DMS79 treated with DMSO at 0.1 percent for 48 hours (cell line): ENCODE measurements around the gene KRT12.
"Not testable (repeated sequence)": the region's sequence is repeated elsewhere in the genome, so short reads cannot be mapped to it uniquely, and the experiment has no call there.

Experiments used
- DNase-seq: peaks from one replicate; lab custom pipeline; 2025; lab: John Stamatoyannopoulos, UW

The KRT12 gene

GRCh38 chr17:40814657-40815056 lies 52.4 kb downstream of the KRT12 start:
- DNase-seq = not testable (repeated sequence)

DNA sequence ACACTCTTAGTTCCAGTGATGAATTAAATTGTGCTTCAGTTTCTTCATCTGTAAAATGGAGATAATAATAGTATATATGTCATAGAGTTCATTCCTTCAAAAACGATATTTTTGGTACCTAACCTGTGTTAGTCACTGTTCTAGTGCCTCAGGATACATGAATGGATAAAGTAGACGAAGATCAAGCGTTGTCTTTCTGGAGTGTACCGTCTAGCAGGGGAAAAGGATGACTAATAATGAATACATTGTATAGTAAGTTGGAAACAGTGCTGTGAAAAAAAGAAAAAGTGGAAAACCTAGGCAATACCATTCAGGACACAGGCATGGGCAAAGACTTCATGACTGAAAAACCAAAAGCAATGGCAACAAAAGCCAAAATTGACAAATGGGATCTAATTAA lies 53.2 kb downstream of the KRT12 start:
- no peak for DNase-seq

DNA sequence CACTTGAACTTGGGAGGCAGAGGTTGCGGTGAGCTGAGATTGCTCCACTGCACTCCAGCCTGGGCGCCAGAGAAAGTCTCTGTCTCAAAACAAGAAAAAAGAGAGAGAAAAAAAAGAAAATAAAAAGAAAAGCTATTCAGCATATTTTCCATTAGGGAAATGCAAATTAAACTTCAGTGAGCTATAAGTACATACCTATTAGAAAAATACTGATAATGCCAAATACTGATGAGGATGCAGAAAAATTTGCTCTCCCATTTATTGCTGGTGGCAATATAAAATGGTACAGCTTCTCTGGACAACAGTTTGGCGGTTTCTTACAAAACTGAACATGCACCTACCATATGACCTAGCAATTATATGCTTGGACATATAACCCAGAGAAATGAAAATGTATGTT lies 54.4 kb downstream of the KRT12 start:
- no peak for DNase-seq
